A549 (cell line): Measurements from ENCODE around the gene MCM3.

ENCODE experiments used
- BHLHE40 ChIP-seq: IDR thresholded peaks from 2 replicates; pipeline ENCODE4 v1.6.1; 2012; ENCODE audit warnings: low read depth, low read length, inconsistent platforms
- EP300 ChIP-seq, 2 experiments: fragments of >200 bp; sonication (Bioruptor Twin); formaldehyde crosslinking; IDR thresholded peaks; 2 replicates in 1 of 2; 3 replicates in 1 of 2; pipeline ENCODE4 v1.6.1; 2016 to 2017
- MAFK ChIP-seq: fragments of 450-650 bp; IDR thresholded peaks from 2 replicates; pipeline ENCODE4 v1.6.1; 2014; ENCODE audit not compliant: partially characterized antibody
- POLR2A ChIP-seq: IDR thresholded peaks from 2 replicates; pipeline ENCODE4 v1.6.1; 2012; ENCODE audit warnings: mild to moderate bottlenecking, low read length
- RAD21 ChIP-seq, 2 experiments: fragments of >200 bp in 1 of 2; sonication (Bioruptor Twin) in 1 of 2; formaldehyde crosslinking in 1 of 2; IDR thresholded peaks in 1 of 2; conservative IDR thresholded peaks in 1 of 2; 2 replicates in 1 of 2; 3 replicates in 1 of 2; pipeline ENCODE4 v1.6.1; 2012 to 2018; ENCODE audit warnings: inconsistent platforms in 1 of 2
- RFX5 ChIP-seq: fragments of 450-650 bp; IDR thresholded peaks from 2 replicates; pipeline ENCODE4 v1.7.1; 2014; ENCODE audit warnings: antibody characterized with exemption, mild to moderate bottlenecking, moderate library complexity
- TF ChIP-seq, protein P1 (sequence below): fragments of >200 bp; sonication (Bioruptor Twin); formaldehyde crosslinking; IDR thresholded peaks from 3 replicates; pipeline ENCODE4 v1.5.1; 2016
- TF ChIP-seq, protein P2 (sequence below): IDR thresholded peaks from 2 replicates; pipeline ENCODE4 v1.6.1; 2012

DNA sequence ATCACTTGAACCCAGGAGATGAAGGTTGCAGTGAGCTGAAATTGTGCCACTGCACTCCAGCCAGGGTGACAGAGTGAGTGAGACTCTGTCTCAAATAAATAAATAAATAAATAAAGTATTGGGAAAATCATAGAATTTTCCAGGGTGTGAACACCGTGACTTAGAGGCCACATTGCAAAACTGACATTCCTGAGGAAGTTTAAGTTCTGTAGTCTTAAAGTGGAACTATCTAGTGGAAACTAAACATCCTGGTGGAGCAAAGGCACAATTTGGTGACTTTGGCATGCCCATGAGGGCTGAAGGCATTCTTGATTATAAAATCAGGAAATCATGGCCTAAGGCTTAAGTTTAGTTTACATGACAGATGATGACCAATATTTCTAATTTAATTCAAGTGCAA is 32.7 kb upstream of the MCM3 start:
- TF ChIP-seq, protein P1, sequence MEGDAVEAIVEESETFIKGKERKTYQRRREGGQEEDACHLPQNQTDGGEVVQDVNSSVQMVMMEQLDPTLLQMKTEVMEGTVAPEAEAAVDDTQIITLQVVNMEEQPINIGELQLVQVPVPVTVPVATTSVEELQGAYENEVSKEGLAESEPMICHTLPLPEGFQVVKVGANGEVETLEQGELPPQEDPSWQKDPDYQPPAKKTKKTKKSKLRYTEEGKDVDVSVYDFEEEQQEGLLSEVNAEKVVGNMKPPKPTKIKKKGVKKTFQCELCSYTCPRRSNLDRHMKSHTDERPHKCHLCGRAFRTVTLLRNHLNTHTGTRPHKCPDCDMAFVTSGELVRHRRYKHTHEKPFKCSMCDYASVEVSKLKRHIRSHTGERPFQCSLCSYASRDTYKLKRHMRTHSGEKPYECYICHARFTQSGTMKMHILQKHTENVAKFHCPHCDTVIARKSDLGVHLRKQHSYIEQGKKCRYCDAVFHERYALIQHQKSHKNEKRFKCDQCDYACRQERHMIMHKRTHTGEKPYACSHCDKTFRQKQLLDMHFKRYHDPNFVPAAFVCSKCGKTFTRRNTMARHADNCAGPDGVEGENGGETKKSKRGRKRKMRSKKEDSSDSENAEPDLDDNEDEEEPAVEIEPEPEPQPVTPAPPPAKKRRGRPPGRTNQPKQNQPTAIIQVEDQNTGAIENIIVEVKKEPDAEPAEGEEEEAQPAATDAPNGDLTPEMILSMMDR: no peak
- no peak for TF ChIP-seq RFX5
- no peak for TF ChIP-seq BHLHE40
- no peak for TF ChIP-seq MAFK
- no peak for TF ChIP-seq POLR2A
- no peak for TF ChIP-seq EP300 (IDR thresholded peaks at IDR 0.05)
- no peak for TF ChIP-seq RAD21 (conservative IDR thresholded peaks at IDR 0.05 in 1 of 2, IDR thresholded peaks at IDR 0.05 in 1 of 2)
- TF ChIP-seq, protein P2, sequence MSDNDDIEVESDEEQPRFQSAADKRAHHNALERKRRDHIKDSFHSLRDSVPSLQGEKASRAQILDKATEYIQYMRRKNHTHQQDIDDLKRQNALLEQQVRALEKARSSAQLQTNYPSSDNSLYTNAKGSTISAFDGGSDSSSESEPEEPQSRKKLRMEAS: no peak
